HG02571 (cell line): ENCODE data around the gene CFAP65.

Source experiments
- ATAC-seq: cut with Tn5 transposase; IDR thresholded peaks from one replicate; pipeline ENCODE4 v1.9.1; 2021; ENCODE audit warnings: mild to moderate bottlenecking, moderate library complexity; ENCODE audit not compliant: unreplicated experiment

Gene CFAP65

DNA sequence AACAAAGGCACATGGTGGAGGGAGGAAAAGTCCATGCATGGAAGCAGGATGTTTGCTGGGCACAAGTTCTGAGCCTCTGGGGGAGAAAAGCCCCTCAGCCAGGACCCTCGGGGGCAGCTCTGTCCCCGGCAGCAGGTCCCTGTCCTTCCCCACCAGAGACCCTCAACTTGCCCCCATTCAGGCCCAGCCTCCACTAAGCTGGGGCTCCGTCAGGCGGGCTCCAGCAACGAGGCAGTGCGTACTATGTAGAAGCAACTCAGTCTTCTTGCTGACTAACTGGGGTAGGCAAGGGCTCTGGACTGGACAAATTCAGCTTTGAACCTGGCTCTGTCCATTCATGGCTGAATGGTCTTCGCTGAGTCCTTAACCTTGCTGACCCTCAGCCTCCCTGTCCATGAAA, 23.0 kb downstream of the CFAP65 start:
- no peak for ATAC-seq

DNA sequence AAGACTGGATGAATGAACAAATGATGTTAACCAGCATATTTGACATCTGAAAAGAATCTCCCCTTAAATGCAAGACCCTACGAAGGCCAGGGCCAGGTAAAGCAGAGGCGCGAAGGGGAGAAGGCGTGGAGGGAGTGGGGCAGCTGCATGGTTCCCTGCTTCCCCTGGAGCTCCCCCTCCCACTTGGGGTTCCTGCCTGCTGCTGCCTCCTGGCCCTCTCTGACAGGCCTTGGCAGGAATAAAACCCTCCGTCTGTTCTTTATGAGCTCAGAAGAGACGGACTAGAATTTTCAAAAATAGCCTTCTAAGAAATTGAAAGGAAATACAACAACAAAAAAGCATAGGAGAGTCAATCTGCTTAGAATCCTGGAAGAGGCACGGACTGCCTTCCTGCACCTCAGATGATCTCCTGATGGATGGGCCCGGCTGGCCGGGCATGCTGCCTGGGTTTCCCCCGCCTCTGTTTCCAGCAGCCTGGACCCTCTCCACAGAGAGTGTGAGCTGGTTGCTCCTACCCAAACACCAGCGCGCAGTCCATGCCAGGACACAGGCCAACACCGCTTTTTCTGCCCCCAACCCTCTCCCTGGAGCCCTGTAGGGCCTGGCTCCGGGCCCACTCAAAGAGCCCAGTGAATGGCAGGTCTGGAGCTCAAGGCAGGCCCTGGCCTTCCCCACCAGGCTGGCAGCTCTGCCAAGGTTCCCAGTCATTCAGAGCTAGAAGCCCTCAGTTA, 23.9 kb downstream of the CFAP65 start:
- no peak for ATAC-seq

DNA sequence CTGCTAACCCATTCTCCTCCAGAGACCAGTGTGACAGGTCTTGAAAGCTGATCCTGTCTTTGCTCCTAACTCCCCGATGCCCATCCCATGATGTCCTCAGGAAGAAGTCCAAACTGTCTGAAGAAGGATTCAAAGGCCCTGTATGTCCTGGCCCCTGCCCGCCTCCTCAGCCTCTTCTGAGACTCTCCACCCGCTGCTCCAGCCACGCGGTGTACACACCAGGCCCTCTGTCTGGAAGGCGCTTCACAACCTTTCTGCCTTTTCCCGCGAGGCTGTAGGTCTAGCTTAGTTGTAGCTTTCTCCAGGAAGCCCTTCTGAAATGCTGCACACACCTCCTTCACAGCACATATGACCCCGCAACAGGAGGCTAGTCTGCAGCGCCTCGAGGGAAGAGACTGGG, 24.6 kb downstream of the CFAP65 start:
- ATAC-seq: no peak

DNA sequence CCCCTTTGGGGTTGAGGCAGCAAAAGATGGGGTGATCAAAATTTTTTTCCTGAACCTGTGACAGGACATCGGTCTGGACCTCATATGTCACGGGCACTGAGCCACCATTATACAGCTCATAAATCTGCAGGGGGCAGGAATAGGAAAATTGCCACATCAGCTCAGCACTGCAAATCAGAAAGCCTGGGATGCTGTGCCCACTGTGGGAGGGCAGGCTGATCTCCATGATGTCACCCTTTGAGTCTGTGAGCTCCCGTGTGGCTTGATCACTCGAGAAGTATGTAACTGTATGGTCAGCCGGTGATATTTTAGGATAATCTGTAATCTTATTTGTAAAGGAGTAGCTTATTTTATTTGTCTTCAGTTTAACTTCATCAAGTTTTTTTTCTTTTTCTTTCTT, 30.4 kb downstream of the CFAP65 start:
- ATAC-seq: no peak

DNA sequence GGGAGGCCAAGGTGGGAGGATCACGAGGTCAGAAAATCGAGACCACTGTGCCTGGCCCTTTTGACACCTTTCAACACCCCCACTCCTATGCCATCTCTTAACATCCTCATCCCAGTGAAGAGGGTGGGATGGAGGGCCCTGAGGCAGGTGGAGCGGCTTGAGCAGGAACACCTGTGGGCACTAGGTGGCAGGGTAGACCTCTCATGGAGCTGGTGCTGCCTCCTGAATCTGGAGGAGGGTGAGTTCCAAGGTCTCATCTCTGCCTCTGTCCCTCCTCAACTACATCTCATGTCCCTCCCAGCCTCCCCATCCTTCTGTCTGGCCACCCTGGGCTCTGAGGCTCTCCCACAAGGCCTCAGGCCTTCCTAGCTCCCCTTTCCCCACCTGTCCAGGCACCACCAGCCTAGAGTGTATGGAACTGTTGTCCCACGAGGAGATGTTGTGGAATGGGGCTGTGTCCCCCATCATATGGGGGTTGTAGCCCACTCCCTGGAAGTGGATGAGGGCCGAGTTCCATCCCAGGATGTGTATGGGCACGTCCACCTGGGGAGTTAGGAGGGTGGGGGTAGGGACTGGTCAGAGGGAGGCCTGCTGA, 31.1 kb downstream of the CFAP65 start:
- ATAC-seq: no peak

DNA sequence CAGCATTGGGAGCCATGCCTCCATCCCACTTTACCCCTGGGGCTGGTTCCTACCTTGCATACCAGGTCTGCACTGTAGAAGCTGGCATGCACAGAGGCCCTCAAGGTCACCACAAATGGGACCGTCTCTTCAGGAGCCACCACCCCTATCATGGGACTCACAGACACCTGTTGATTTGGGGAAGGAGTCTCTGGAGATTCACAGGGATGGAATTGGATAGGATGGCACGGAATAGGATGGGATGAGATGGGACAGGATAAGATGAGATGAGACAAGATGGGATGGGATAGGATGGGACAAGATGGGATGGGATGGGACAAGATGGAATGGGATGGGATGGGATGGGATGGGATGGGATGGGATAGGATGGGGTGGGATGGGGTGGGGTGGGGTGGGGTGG, 32.0 kb downstream of the CFAP65 start:
- no peak for ATAC-seq

DNA sequence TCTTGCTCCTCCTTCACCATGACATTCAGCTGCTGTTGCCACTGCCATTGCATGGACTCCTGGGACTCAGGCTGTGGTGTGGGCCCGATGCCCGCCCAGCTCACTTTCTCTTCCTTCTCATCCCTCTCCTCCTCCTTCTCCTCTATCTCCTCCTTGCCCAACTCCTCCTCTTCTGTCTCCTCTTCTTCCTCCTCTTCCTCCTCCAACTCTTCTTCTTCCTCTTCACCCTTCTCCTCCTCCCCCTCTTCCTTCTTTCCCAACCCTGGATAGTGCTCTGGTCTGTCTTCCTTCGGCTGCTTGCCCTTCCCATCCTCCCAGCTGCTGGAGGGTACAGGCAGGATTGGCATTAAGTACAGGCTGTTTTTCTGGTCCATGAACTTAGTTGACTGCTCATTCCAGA, 37.3 kb downstream of the CFAP65 start:
- no peak for ATAC-seq

DNA sequence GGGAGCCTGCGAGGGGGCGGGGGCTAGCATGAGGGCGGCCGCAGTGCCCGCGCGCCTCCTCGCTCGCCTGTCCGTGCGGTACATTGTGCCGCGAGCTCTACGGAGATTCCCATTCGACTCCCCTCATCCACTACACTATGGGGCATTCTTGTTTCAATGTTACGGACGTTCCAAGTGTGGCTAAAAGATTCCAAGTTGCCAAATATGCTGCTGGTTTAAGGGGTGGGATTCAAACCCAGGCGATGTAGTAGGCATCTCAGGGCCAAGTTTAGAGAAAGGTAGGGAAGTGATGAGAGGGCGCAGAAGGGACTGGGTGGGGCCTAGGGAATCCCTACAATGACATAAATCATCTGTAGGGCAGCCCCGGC, 38.1 kb downstream of the CFAP65 start:
- no peak for ATAC-seq

DNA sequence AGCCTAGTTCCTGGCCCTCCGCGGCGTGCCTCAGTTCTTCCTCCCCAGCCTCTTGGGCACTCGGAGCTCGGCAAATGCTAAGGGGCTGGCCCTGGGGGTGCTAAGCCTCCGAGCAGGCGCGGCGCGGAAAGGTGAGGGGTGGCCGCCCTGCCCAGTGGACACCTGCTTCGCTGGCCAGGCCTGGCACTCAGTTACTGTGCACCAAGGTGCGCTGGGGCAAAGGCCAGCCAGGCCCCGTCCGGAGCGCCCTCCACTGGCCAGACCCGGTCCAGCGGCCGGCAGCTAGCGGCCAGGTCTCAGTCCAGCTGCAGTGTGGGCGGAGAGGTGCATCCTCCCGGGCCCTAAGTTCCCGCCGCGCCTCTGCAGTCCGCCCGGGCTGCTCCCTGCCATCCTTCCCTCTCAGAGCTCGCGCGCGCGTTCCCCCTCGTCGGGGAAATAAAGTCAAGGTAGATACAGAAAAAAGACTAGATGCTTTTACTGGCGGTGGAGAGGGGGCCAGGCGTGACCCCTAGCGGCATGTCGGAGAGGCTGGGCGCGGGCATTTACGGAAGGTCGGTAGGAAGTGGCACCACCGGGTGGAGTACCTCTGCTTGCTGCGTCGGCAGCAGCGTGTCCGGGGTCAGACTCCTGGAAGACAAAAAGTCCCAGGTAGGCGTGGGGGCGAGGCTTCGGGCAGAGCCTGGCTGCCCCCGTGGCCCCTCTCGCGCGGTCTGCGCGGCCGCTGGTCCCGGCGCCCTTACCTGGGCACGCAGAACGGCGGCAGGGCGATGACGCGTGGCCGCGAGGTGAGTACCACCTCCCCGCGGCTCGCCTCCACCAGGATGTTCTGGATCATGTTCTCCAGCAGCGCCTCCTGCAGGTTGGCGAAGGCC, 38.7 kb downstream of the CFAP65 start:
- no peak for ATAC-seq

DNA sequence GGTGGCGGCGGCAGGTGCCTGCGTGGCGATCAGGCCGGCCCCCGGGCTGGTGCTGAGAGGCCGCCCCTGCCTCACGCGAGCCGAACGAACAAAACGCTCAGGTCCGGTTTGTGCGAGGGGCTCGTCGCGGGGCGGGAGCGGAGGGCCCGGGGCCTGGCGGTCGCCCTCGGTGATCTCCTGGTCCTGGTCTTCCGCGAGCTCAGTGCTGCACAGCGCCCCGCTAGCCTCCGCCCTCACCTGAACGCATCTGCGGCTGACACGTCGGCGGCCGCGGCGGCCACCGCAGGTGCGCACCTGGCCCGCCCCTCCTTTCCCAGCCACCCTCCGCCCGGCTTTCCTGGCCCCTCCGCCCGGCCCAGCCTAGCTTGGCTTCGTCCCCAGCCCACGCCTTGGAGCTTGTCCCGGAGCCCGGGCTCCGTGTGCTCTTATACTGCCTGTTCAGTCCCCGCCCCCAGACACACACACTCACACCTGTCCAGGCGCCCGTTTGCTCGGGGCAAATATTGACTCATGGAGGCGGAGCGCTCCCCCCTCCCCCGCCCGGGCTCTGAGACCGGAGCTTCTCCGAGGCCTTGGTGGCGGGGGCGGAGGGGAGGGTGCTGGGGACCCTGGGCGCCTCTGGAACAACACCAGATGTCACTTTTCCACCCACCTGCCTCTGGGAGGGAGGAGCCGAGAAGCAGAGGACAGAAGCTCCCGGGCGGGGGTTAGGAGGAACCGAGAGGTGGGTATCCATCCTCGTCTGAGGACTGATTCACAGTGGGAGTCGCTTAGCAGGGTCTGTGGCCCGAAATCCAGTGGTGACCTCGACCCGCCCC, 39.5 kb downstream of the CFAP65 start:
- ATAC-seq: no peak

DNA sequence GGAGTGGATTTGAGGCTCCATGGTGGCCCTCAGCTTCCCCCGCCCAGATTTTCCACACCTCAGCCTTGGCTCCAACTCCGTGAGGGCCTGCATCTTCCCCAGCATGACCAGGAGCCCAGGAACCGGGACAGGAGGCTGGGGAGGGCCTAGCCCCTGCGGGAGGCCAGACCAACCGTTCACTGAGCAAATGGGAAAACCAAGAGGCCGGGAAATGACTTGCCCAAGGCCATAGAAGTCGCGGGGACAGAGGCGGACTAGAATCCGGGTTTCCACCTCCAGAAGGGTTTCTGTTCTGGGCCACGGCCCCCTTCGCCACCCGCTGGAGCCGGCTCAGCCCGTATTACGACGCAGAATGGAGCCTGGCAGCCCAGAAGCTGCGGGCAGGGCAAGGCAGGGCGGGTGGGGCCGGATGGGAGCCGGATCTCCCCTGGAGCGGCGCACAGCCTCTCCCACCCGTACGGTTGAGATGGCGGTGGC, 40.2 kb downstream of the CFAP65 start:
- ATAC-seq: no peak

DNA sequence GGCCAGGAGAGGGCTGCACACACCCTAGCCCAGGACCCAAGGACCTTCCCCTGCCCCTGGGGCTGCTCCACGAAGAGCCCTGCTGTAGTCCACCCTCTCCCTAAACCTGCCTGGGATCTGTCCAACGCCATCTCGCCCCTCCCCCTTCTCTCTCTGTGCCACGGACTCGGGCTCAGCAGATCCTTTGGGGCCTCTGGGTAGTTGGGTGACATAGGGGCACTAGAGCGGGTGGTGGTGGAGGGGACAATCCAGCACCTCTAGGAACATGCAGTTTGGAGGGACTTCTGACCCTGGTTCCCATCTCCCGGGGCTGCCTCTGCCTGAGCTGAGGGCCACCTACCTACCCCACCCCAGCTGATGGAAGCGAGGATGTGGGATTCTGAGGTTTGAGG, 40.8 kb downstream of the CFAP65 start:
- no peak for ATAC-seq

DNA sequence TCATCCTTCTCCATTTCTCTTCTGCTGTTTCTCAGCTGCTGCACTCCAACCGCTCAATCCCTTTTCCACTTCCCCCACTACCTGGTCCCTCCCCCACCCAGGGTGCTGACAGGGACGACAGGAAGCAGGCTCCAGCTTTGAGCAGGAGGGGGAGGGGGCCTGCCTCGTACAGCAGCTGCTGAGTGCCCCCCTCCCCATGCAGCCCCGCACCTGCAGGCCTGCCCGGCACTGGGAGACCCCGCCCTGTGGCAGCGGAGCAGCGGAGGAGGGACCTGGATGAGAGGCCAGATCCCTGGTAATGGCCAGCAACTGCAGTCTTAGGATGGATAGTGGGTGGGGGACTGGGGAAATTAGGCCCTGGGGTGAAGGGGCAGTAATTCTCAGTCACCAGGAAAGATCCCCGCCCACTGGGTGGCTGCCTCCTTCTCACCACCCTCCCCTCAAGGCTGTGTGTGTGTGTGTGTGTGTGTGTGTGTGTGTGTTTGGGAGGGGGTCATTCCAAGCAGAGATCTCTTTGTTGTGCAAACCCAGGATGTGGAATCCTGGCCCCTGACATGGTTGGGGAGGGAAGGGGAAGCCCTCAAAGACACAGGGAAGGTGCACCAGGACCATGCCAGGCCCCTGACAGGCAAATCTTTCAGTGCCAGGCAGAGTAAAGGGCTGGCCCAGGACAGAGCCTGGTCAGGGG, 41.3 kb downstream of the CFAP65 start:
- ATAC-seq: no peak

DNA sequence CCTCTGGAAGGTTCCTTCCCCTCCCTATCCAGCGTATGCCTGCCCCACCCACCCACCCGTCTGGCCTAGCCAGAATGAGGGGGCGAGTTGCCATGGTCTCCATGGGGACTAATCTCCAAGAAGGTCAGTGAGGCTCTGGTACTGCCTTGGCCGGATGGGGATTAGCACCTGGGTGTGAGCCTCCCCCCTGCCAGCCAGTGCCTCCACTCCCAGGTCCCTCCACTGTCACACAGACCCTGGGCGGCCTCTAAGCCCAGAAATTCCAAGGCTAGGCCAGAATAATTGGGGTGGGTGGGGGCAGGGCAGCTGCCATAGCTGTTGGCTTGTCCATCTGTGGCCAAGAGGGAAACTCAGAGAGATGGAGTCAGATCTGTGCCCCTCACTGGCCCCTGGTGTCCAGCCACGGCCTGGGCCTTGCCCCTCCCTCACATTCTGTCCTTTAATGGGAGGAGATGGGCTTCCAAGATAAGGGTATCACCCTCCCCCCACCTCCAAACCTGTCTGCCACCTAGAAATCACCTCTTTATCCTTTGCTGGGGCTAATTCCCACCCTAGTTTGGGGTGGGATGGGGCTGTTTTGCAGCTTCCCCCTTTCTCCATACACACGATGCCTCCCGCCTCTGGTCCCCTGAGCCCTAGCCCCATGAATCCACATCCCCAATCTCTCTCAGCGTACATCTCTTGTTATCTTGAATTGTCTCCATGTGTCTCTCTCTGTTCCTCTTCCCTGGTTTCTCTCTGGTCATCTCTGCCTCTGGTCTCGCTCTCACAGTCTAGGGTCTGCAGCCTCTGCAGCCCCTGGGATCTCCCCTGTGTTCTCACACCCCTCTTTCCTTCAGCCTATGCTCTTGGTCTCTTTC, 42.1 kb downstream of the CFAP65 start:
- no peak for ATAC-seq

DNA sequence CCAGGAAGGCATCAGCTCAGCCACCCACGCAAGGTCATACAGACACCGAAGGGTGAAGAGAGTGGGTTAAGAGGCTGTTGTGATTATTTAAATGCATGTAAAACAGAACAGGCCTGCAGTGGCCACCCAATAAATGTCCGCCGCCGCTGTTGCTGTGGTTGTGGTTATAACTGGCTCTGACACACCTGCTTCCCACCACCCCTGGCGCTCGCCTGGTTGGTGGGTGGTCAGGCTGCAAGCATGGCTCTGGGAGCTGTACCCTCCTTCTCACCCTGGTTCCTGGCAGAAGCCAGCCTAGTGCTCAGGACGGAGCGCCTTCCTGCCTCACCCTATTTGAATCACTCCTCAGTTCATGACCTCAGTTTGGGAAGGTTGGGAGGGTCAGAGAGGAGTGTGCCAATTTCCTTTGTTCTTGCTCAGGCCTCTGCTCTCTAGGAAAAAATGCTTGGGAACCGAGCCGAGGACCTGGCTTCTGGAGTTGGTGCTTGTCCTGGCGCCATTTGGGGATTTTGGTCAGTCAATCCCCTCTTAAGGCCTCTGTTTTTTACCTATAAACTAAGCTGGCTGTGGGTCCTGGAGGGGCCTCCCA, 42.8 kb downstream of the CFAP65 start:
- ATAC-seq: no peak

DNA sequence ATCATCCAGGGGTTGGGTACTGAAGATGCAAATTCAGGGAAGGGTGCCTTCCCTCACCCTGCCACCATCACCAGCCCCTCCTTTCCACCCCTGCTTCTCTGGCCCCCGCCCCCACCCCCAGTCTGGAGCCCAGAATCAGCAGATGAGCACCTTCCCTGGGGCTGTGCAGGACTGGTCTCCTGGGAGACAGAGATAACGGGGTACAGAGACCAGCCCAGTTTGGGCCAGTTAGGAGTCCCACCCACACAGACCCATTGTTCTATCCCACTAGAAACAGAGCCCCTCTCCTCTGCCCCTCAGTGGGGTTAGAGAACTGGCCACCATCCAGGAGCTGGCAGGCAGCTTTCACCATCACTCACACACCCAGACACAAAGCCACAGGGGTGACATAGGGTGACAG, 43.6 kb downstream of the CFAP65 start:
- ATAC-seq: no peak

DNA sequence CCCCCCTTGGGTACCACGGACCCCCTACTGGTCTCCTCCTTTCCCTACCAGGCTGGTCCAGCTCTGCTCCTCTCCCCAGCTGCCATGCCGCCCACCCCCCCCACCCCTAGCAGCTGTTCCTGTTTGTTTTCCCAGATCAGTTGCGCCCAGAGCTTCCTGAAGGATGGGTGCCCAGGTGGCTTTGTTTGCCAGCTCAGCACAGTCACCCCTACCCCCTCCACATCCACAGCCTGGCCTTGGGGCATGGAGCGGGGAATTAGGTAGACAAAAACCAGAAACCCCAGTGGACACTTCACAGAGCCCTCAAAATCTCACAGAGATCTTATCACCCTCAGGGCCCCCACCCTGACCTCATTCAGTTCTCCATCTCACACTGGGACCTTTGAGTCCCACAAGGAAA, 44.4 kb downstream of the CFAP65 start:
- no peak for ATAC-seq

DNA sequence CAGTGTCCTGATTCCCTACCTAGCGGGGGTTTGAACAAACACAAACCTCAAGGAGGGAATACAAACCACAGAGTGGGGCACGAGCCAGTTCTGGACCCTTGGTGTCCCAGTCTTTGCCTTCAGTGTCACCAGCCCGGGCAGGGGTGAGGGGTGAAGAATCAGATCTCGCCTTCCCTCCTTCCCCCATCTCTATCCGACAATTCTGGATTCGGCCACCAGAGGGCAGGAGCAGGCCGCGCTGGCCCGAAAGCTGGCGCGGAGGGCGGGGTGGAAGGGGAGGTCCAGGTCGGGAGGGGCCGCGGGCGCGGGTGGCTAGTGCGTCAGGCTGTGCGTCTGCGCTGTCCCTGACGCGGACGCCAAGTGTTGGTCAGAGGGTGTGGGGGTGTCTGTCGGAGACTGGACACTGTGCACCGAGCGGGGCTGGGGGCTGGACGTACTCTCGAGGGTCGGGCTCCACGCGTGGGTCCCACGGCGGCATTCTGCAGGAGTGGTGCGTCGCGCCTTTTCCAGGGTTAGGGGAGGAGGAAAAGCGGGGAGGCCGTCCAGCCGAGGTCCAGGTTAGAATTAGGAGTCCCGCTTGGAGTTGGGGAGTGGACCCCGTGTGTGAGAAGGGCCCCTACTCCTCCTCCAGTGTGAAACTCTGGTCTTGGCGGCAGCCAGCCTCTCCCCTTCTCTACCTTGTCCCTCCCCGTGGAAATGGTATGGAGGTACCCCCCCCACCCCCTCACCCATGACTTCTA, 45.2 kb downstream of the CFAP65 start:
- peak; percentile 57 for ATAC-seq

DNA sequence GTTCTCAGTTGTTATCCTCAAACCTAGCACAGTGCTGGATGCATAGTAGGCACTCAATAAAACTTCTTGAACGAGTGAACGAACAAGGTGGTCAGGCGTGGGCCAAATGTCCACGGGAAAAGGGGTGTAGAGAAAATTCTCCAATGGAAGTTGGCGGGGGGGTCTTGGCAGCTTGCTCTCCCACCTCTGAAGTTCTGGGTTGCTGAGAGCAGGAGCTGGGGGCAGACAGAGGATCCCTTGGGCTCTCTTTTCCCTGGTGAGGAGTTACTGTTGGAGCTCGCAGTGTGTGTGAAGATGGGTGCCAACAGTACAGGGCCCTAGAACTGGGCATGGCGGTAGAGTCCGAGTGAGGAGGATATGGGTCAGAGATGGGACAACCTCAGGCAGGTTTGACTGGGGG, 45.8 kb downstream of the CFAP65 start:
- no peak for ATAC-seq
